ENCODE measurements around the gene FCRL4.
"Not testable (repeated sequence)": the region's sequence is repeated elsewhere in the genome, so short reads cannot be mapped to it uniquely, and the experiment has no call there.

FCRL4 gene

GRCh38 chr1:157548081-157548480 lies 49.8 kb downstream of the FCRL4 start:
- DNase-seq, result not testable (repeated sequence)

GRCh38 chr1:157542676-157543075 lies 55.2 kb downstream of the FCRL4 start:
- no peak for DNase-seq

- no peak for DNase-seq
These were observed 57.0 kb downstream of the FCRL4 start for GRCh38 chr1:157540852-157541251.

- DNase-seq, result no peak
These were observed 57.6 kb downstream of the FCRL4 start for GRCh38 chr1:157540160-157540748.

- DNase-seq, result no peak
These were observed 58.3 kb downstream of the FCRL4 start for GRCh38 chr1:157539568-157539967.

GRCh38 chr1:157532569-157532968 lies 65.3 kb downstream of the FCRL4 start:
- DNase-seq, result no peak

- DNase-seq, result no peak
These were observed 74.0 kb downstream of the FCRL4 start for GRCh38 chr1:157523774-157524493.

Data from NCI-H69 (cell line).